SK-N-MC (cell line): ENCODE results near the gene SUSD5.

Source experiments
- EZH2 ChIP-seq: fragments of 200-600 bp; sonication (generic); IDR thresholded peaks from one replicate; pipeline ENCODE4 v1.6.1; 2017; ENCODE audit warnings: antibody characterized with exemption
- POLR2AphosphoS5 ChIP-seq: IDR thresholded peaks from 2 replicates; pipeline ENCODE4 v1.6.1; 2012; ENCODE audit warnings: mild to moderate bottlenecking, low read depth, low read length, borderline replicate concordance

GRCh38 chr3:33165372-33165771 lies 53.2 kb downstream of the SUSD5 start:
- TF ChIP-seq POLR2AphosphoS5: no peak
- no peak for TF ChIP-seq EZH2
